ENCODE data around the gene PAFAH1B1. TPM values are rescaled to one million over a fixed set of nuclear protein-coding genes. Genes with fewer than 3 reads are reported as not detected.
A peak's percentile ranks its signal among the peaks of the same experiment; 100 is the strongest.

The PAFAH1B1 gene
- total and polyA plus RNA-seq, 10 of the 15 experiments (the other 5 are each of a cell fraction or from before 2014, with no cell fraction given) = 28.9 to 107 (median 49.1) TPM

DNA sequence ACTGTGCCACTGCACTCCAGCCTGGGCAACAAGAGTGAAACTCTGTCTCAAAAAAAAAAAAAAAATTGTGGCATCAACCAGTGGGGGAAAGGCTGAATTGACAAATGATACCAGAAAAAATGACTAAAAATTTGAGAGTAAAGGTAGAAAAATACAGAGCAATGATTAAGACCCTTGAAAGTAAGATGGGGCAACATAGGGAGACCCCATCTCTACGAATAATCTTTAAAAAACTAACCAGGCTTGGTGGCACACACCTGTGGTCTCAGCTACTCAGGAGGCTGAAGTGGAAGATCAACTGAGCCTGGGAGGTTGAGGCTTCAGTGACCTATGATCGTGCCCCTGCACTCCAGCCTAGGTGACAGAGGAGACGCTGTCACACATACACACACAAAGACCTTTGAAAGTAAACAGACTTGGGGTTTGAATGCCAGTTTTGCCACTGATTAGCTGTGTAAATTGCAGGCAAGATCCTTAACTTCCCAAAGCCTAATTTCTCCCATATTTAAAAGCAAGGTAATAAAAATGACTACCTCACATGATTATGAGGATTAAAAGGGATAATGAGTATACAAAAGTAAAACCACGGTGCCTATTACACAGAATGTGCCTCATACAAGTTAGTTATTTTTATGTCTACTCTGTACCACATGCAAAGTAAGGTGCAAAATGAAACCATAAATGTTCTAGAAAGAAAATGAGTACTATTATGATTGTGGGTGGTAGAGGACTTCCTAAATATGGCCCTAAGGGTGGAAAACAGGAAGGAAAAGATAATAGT is 21.7 kb upstream of the PAFAH1B1 start (continued):
- TF ChIP-seq, protein P1, sequence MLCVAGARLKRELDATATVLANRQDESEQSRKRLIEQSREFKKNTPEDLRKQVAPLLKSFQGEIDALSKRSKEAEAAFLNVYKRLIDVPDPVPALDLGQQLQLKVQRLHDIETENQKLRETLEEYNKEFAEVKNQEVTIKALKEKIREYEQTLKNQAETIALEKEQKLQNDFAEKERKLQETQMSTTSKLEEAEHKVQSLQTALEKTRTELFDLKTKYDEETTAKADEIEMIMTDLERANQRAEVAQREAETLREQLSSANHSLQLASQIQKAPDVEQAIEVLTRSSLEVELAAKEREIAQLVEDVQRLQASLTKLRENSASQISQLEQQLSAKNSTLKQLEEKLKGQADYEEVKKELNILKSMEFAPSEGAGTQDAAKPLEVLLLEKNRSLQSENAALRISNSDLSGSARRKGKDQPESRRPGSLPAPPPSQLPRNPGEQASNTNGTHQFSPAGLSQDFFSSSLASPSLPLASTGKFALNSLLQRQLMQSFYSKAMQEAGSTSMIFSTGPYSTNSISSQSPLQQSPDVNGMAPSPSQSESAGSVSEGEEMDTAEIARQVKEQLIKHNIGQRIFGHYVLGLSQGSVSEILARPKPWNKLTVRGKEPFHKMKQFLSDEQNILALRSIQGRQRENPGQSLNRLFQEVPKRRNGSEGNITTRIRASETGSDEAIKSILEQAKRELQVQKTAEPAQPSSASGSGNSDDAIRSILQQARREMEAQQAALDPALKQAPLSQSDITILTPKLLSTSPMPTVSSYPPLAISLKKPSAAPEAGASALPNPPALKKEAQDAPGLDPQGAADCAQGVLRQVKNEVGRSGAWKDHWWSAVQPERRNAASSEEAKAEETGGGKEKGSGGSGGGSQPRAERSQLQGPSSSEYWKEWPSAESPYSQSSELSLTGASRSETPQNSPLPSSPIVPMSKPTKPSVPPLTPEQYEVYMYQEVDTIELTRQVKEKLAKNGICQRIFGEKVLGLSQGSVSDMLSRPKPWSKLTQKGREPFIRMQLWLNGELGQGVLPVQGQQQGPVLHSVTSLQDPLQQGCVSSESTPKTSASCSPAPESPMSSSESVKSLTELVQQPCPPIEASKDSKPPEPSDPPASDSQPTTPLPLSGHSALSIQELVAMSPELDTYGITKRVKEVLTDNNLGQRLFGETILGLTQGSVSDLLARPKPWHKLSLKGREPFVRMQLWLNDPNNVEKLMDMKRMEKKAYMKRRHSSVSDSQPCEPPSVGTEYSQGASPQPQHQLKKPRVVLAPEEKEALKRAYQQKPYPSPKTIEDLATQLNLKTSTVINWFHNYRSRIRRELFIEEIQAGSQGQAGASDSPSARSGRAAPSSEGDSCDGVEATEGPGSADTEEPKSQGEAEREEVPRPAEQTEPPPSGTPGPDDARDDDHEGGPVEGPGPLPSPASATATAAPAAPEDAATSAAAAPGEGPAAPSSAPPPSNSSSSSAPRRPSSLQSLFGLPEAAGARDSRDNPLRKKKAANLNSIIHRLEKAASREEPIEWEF (IDR thresholded peaks at IDR 0.05; ENCODE audit: insufficient replicate concordance, low read depth, low read length) = no peak
- TF ChIP-seq CBX5 (IDR thresholded peaks at IDR 0.05; ENCODE audit: low read depth) (no peak), MXI1 (IDR thresholded peaks at IDR 0.05; ENCODE audit: low read depth, low read length) (0 out of 2 replicates have a peak, but pooled peaks have one; percentile 18), CREM (IDR thresholded peaks at IDR 0.05; ENCODE audit: low read depth) (no peak), MTA2 (IDR thresholded peaks at IDR 0.05; ENCODE audit: low read depth) (peak; percentile 77), HDGF (IDR thresholded peaks at IDR 0.05) (no peak), CHD4 (IDR thresholded peaks at IDR 0.05) (no peak), IRF4 (IDR thresholded peaks at IDR 0.05; ENCODE audit: low read depth, low read length) (no peak), NRF1 (conservative IDR thresholded peaks at IDR 0.05; ENCODE audit: low read depth, low read length) (no peak), YBX1 (IDR thresholded peaks at IDR 0.05) (no peak), NFYA (IDR thresholded peaks at IDR 0.05; ENCODE audit: borderline replicate concordance, low read depth, low read length) (no peak), SIN3A (IDR thresholded peaks at IDR 0.05; ENCODE audit: low read depth, low read length) (no peak), NFXL1 (IDR thresholded peaks at IDR 0.05; ENCODE audit: borderline replicate concordance) (no peak), SPI1 (IDR thresholded peaks at IDR 0.05; ENCODE audit: borderline replicate concordance, insufficient read depth, low read depth, low read length) (no peak), HDAC2 (IDR thresholded peaks at IDR 0.05) (no peak), FOXM1 (IDR thresholded peaks at IDR 0.05; ENCODE audit: low read depth, low read length) (no peak)
- TF ChIP-seq, protein P2, sequence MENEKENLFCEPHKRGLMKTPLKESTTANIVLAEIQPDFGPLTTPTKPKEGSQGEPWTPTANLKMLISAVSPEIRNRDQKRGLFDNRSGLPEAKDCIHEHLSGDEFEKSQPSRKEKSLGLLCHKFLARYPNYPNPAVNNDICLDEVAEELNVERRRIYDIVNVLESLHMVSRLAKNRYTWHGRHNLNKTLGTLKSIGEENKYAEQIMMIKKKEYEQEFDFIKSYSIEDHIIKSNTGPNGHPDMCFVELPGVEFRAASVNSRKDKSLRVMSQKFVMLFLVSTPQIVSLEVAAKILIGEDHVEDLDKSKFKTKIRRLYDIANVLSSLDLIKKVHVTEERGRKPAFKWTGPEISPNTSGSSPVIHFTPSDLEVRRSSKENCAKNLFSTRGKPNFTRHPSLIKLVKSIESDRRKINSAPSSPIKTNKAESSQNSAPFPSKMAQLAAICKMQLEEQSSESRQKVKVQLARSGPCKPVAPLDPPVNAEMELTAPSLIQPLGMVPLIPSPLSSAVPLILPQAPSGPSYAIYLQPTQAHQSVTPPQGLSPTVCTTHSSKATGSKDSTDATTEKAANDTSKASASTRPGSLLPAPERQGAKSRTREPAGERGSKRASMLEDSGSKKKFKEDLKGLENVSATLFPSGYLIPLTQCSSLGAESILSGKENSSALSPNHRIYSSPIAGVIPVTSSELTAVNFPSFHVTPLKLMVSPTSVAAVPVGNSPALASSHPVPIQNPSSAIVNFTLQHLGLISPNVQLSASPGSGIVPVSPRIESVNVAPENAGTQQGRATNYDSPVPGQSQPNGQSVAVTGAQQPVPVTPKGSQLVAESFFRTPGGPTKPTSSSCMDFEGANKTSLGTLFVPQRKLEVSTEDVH (IDR thresholded peaks at IDR 0.05; ENCODE audit: low read depth, partially characterized antibody) = no peak
- TF ChIP-seq, protein P3, sequence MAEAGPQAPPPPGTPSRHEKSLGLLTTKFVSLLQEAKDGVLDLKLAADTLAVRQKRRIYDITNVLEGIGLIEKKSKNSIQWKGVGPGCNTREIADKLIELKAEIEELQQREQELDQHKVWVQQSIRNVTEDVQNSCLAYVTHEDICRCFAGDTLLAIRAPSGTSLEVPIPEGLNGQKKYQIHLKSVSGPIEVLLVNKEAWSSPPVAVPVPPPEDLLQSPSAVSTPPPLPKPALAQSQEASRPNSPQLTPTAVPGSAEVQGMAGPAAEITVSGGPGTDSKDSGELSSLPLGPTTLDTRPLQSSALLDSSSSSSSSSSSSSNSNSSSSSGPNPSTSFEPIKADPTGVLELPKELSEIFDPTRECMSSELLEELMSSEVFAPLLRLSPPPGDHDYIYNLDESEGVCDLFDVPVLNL (IDR thresholded peaks at IDR 0.05; ENCODE audit: low read depth, low read length) = no peak
- TF ChIP-seq, protein P4, sequence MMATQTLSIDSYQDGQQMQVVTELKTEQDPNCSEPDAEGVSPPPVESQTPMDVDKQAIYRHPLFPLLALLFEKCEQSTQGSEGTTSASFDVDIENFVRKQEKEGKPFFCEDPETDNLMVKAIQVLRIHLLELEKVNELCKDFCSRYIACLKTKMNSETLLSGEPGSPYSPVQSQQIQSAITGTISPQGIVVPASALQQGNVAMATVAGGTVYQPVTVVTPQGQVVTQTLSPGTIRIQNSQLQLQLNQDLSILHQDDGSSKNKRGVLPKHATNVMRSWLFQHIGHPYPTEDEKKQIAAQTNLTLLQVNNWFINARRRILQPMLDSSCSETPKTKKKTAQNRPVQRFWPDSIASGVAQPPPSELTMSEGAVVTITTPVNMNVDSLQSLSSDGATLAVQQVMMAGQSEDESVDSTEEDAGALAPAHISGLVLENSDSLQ (IDR thresholded peaks at IDR 0.05) = no peak
